ENCODE measurements around the gene TIGD3. TPM values are rescaled to one million over a fixed set of nuclear protein-coding genes. Genes with fewer than 3 reads are reported as not detected.

Gene TIGD3
- total RNA-seq, 1 donor from 2014 or later: 0.16 TPM

Other genes starting within 250 kb of the TIGD3 start
- gene TM7SF2, start 242.9 kb upstream of the TIGD3 start, total RNA-seq: 53.2 TPM
- gene ZNHIT2, start 237.1 kb upstream of the TIGD3 start, total RNA-seq: 9.4 TPM
- 758 TPM for gene FAU, start 232.6 kb upstream of the TIGD3 start, total RNA-seq
- 63.9 TPM for gene MRPL49, start 232.4 kb upstream of the TIGD3 start, total RNA-seq
- 28.1 TPM for gene SYVN1, start 220.2 kb upstream of the TIGD3 start, total RNA-seq
- not detected for gene SPDYC, start 184.5 kb upstream of the TIGD3 start, total RNA-seq
- gene CAPN1, start 172.8 kb upstream of the TIGD3 start, total RNA-seq: 510 TPM
- gene POLA2, start 92.8 kb upstream of the TIGD3 start, total RNA-seq: 11.2 TPM
- gene CDC42EP2, start 39.9 kb upstream of the TIGD3 start, total RNA-seq: 0.92 TPM
- gene DPF2, start 20.9 kb upstream of the TIGD3 start, total RNA-seq: 30.4 TPM
- 3.4 TPM for gene SLC25A45, start 27.9 kb downstream of the TIGD3 start, total RNA-seq
- gene FRMD8, start 31.9 kb downstream of the TIGD3 start, total RNA-seq: 37.1 TPM
- gene NEAT1, start 68.0 kb downstream of the TIGD3 start, total RNA-seq: 389 TPM
- 4,086 TPM for gene MALAT1, start 144.3 kb downstream of the TIGD3 start, total RNA-seq
- 36.7 TPM for gene SCYL1, start 170.3 kb downstream of the TIGD3 start, total RNA-seq
- 20.9 TPM for gene LTBP3, start 203.6 kb downstream of the TIGD3 start, total RNA-seq
- gene ZNRD2, start 215.7 kb downstream of the TIGD3 start, total RNA-seq: 31.8 TPM
- gene FAM89B, start 217.8 kb downstream of the TIGD3 start, total RNA-seq: 25.9 TPM
- 52.6 TPM for gene EHBP1L1, start 221.3 kb downstream of the TIGD3 start, total RNA-seq
- 20.2 TPM for gene KCNK7, start 241.0 kb downstream of the TIGD3 start, total RNA-seq